IMR-90 (cell line): ENCODE measurements around the gene TDP2. TPM values are rescaled to one million over a fixed set of nuclear protein-coding genes. Genes with fewer than 3 reads are reported as not detected.

Source experiments
- ATAC-seq: fragments of 200-7000 bp; cut with Tn5 transposase; 2 replicates; pipeline ENCODE4 v1.9.1; 2020; ENCODE audit warnings: low read depth, mild to moderate bottlenecking, moderate library complexity
- Bru-seq: library from RNA; stranded (reverse); fragments of 400-500 nt; gene quantifications from one replicate; lab custom pipeline; 2021; lab: Mats Ljungman, UMichigan
- BruChase-seq, 2 experiments: library from RNA; stranded (reverse); fragments of 400-500 nt; gene quantifications; one replicate each; lab custom pipeline; 2021; lab: Mats Ljungman, UMichigan
- BruUV-seq: library from RNA; stranded (reverse); fragments of 400-500 nt; replicated peaks from 2 replicates; lab custom pipeline; 2021; lab: Mats Ljungman, UMichigan
- CTCF ChIA-PET: fragments of 300-600 bp; formaldehyde crosslinking; extraction: SDS; loops from one replicate; lab custom pipeline; 2021; ENCODE audit warnings: antibody characterized with exemption; lab: Yijun Ruan, JAX
- POLR2A ChIA-PET: fragments of 300-600 bp; sonication (Branson Sonifier 250); formaldehyde crosslinking; loops from one replicate; lab custom pipeline; 2022; ENCODE audit warnings: antibody characterized with exemption; ENCODE audit not compliant: unreplicated experiment; lab: Charles Lee
- DNase-seq: peaks from one replicate; pipeline ENCODE4 v3.0.0; 2013
- H2AFZ ChIP-seq: replicated peaks from 2 replicates; pipeline ENCODE3; 2013; ENCODE audit warnings: low read length, mild to moderate bottlenecking; ENCODE audit not compliant: poor library complexity
- H2AK5ac ChIP-seq: 2 replicates; pipeline ENCODE4 v1.6.1; 2013; ENCODE audit warnings: low read depth, low read length, inconsistent platforms
- H2AK9ac ChIP-seq: replicated peaks from 2 replicates; pipeline ENCODE3; 2013; ENCODE audit warnings: mild to moderate bottlenecking, low read depth, low read length, moderate library complexity; ENCODE audit not compliant: poor library complexity
- H2BK120ac ChIP-seq: 2 replicates; pipeline ENCODE4 v1.6.1; 2013; ENCODE audit warnings: low read depth, low read length, inconsistent platforms
- H2BK15ac ChIP-seq: 3 replicates; pipeline ENCODE4 v1.6.1; 2013; ENCODE audit warnings: low read depth, low read length, inconsistent platforms
- H2BK20ac ChIP-seq: 2 replicates; pipeline ENCODE4 v1.6.1; 2013; ENCODE audit warnings: low read depth, mild to moderate bottlenecking, inconsistent platforms, low read length, moderate library complexity
- H2BK5ac ChIP-seq: 2 replicates; pipeline ENCODE4 v1.6.1; 2013; ENCODE audit warnings: mild to moderate bottlenecking, low read depth, low read length, inconsistent platforms; ENCODE audit not compliant: poor library complexity, severe bottlenecking
- H3K14ac ChIP-seq: replicated peaks from 2 replicates; pipeline ENCODE4 v1.6.1; 2013; ENCODE audit warnings: low read depth, low read length, inconsistent platforms
- H3K18ac ChIP-seq: 2 replicates; pipeline ENCODE4 v1.6.1; 2013; ENCODE audit warnings: low read depth, low read length, control low read depth
- H3K23ac ChIP-seq: 2 replicates; pipeline ENCODE4 v1.6.1; 2013; ENCODE audit warnings: low read depth, low read length, inconsistent platforms
- H3K27ac ChIP-seq: 2 replicates; pipeline ENCODE4 v1.5.1; 2013; ENCODE audit warnings: mild to moderate bottlenecking, control low read depth, low read length; ENCODE audit not compliant: insufficient read depth
- H3K27me3 ChIP-seq: 2 replicates; pipeline ENCODE4 v1.6.1; 2013; ENCODE audit warnings: low read length; ENCODE audit not compliant: control insufficient read depth, insufficient read depth
- H3K36me3 ChIP-seq: 2 replicates; pipeline ENCODE4 v1.6.1; 2013; ENCODE audit warnings: low read length, mixed read lengths; ENCODE audit not compliant: control insufficient read depth, insufficient read depth
- H3K4ac ChIP-seq: 2 replicates; pipeline ENCODE4 v1.6.1; 2013; ENCODE audit warnings: low read depth, low read length, inconsistent platforms
- H3K4me1 ChIP-seq: 2 replicates; pipeline ENCODE4 v1.6.1; 2013; ENCODE audit warnings: low read length, mixed read lengths; ENCODE audit not compliant: control insufficient read depth, insufficient read depth
- H3K4me2 ChIP-seq: 2 replicates; pipeline ENCODE4 v1.6.1; 2013; ENCODE audit warnings: low read depth, mild to moderate bottlenecking, control low read depth, low read length, moderate library complexity
- H3K4me3 ChIP-seq: 2 replicates; pipeline ENCODE4 v1.5.1; 2013; ENCODE audit warnings: low read depth, mild to moderate bottlenecking, control low read depth, low read length, moderate library complexity; ENCODE audit not compliant: insufficient read depth
- H3K56ac ChIP-seq: 2 replicates; pipeline ENCODE4 v1.6.1; 2013; ENCODE audit warnings: low read length, inconsistent platforms; ENCODE audit not compliant: insufficient read depth; ENCODE audit errors: extremely low read depth
- H3K79me1 ChIP-seq, 2 experiments: 2 replicates each; pipeline ENCODE4 v1.6.1; 2013; ENCODE audit warnings: low read length in 2 of 2, inconsistent platforms in 1 of 2, low read depth in 1 of 2
- H3K9ac ChIP-seq: 2 replicates; pipeline ENCODE4 v1.6.1; 2013; ENCODE audit warnings: low read depth, low read length, control low read depth
- H3K9me1 ChIP-seq: 2 replicates; pipeline ENCODE4 v1.6.1; 2013; ENCODE audit warnings: low read length, inconsistent platforms; ENCODE audit not compliant: insufficient read depth
- H3K9me3 ChIP-seq: 2 replicates; pipeline ENCODE4 v1.6.1; 2013; ENCODE audit warnings: low read length; ENCODE audit not compliant: control insufficient read depth, insufficient read depth
- H4K20me1 ChIP-seq: 2 replicates; pipeline ENCODE4 v1.6.1; 2013; ENCODE audit warnings: low read length, inconsistent platforms; ENCODE audit not compliant: insufficient read depth
- H4K5ac ChIP-seq: 2 replicates; pipeline ENCODE4 v1.6.1; 2013; ENCODE audit warnings: mild to moderate bottlenecking, low read depth, low read length, control low read depth
- H4K8ac ChIP-seq, 2 experiments: 2 replicates each; pipeline ENCODE4 v1.6.1; 2013; ENCODE audit warnings: low read depth in 2 of 2, low read length in 2 of 2, control low read depth in 1 of 2, inconsistent platforms in 1 of 2
- H4K91ac ChIP-seq: 2 replicates; pipeline ENCODE4 v1.6.1; 2013; ENCODE audit warnings: low read depth, low read length, inconsistent platforms; ENCODE audit not compliant: insufficient read depth
- BHLHE40 ChIP-seq: fragments of 150-350 bp; IDR thresholded peaks from 2 replicates; pipeline ENCODE4 v1.6.1; 2016; ENCODE audit warnings: mild to moderate bottlenecking, low read depth, low read length
- CEBPB ChIP-seq: IDR thresholded peaks from 2 replicates; pipeline ENCODE4 v1.6.1; 2012; ENCODE audit warnings: low read depth, low read length, improper control_type of control experiment
- CTCF ChIP-seq: conservative IDR thresholded peaks from 2 replicates; pipeline ENCODE4 v1.5.1; 2012; ENCODE audit warnings: mild to moderate bottlenecking, low read depth, low read length, improper control_type of control experiment
- FOS ChIP-seq: fragments of 150-350 bp; IDR thresholded peaks from 2 replicates; pipeline ENCODE4 v1.6.1; 2016; ENCODE audit warnings: low read depth, low read length
- MAZ ChIP-seq: IDR thresholded peaks from 2 replicates; pipeline ENCODE4 v1.6.1; 2012; ENCODE audit warnings: low read depth, mild to moderate bottlenecking, low read length, improper control_type of control experiment, moderate library complexity, borderline replicate concordance
- NFE2L2 ChIP-seq: fragments of 150-350 bp; IDR thresholded peaks from 2 replicates; pipeline ENCODE4 v1.6.1; 2016; ENCODE audit warnings: low read depth, mild to moderate bottlenecking, low read length
- POLR2A ChIP-seq: IDR thresholded peaks from 2 replicates; pipeline ENCODE4 v1.6.1; 2012; ENCODE audit warnings: mild to moderate bottlenecking, low read depth, low read length
- RAD21 ChIP-seq: IDR thresholded peaks from 2 replicates; pipeline ENCODE4 v1.6.1; 2012; ENCODE audit warnings: low read length, improper control_type of control experiment
- RCOR1 ChIP-seq: IDR thresholded peaks from 2 replicates; pipeline ENCODE4 v1.6.1; 2012; ENCODE audit warnings: mild to moderate bottlenecking, low read length, improper control_type of control experiment; ENCODE audit not compliant: insufficient replicate concordance
- WGBS, 2 experiments: methylation state at CpG; one replicate each; pipeline versions ENCODE4 v1.1.5 to v1.1.7; 2013; ENCODE audit warnings: missing lambda C conversion rate in 2 of 2; ENCODE audit not compliant: insufficient read length in 1 of 2; ENCODE audit errors: extremely low coverage in 2 of 2; 5-methylcytosine and 5-hydroxymethylcytosine counted together
- dilution Hi-C: fragments of 300-500 bp; cut with HindIII; formaldehyde crosslinking; loops from one replicate; pipeline ENCODE4 v1.14.3; 2018; ENCODE audit warnings: low sequenced_read_pairs; ENCODE audit not compliant: unreplicated experiment
- in situ Hi-C: fragments of 300-500 bp; cut with MboI; formaldehyde crosslinking; loops from 3 replicates; pipeline ENCODE4 v1.14.3; 2019; ENCODE audit warnings: low sequenced_read_pairs, inconsistent platforms, mixed read lengths
- intact Hi-C: fragments of 100-400 bp; cut with micrococcal nuclease; formaldehyde crosslinking; loops from 2 replicates; pipeline ENCODE4 v1.10.0; 2022
- long read RNA-seq: library from polyadenylated mRNA; unstranded; transcript quantifications from one replicate; pipeline ENCODE4 v2.0.0, GENCODE V29; 2021; ENCODE audit not compliant: unreplicated experiment
- polyA plus RNA-seq, 3 experiments: library from polyadenylated mRNA; depleted of rRNA; stranded (reverse); fragments of >200 nt; gene quantifications; 2 replicates each; pipeline ENCODE4 v1.2.3, GENCODE V29; 2012; ENCODE audit warnings: low replicate concordance in 1 of 3
- total RNA-seq: library from RNA; depleted of rRNA; stranded (reverse); fragments of >200 nt; gene quantifications from 2 replicates; pipeline ENCODE4 v1.2.3, GENCODE V29; 2012; rRNA removed
- TF ChIP-seq, protein P1 (sequence below): fragments of 150-350 bp; IDR thresholded peaks from 2 replicates; pipeline ENCODE4 v1.6.1; 2016; ENCODE audit warnings: low read depth, mild to moderate bottlenecking, low read length, moderate library complexity, borderline replicate concordance

TDP2 gene, protein sequence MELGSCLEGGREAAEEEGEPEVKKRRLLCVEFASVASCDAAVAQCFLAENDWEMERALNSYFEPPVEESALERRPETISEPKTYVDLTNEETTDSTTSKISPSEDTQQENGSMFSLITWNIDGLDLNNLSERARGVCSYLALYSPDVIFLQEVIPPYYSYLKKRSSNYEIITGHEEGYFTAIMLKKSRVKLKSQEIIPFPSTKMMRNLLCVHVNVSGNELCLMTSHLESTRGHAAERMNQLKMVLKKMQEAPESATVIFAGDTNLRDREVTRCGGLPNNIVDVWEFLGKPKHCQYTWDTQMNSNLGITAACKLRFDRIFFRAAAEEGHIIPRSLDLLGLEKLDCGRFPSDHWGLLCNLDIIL
- total RNA-seq (13.6 and 25.8 TPM in 2 replicates), polyA plus RNA-seq (2012; rRNA removed) (18.2 and 22.8 TPM in 2 replicates), Bru-seq, nascent RNA (percentile 85 among the genes with signal in this experiment), BruChase-seq, experiment 1, labeled RNA remaining after a 6-hour chase (percentile 67 among the genes with signal in this experiment), BruChase-seq, experiment 2, labeled RNA remaining after a 2-hour chase (percentile 83 among the genes with signal in this experiment)
- 5.7 and 7.1 TPM in 2 replicates for polyA plus RNA-seq (2012; cell fraction: cytosol; rRNA removed)
- 4.0 and 19.0 TPM in 2 replicates for polyA plus RNA-seq (2012; cell fraction: nucleus; rRNA removed; ENCODE audit: low replicate concordance)
- long read RNA-seq, transcript TDP2-202 (7 exons, 2,071 nt): major isoform, 23 of 34 reads
- long read RNA-seq, partial matches to known transcripts: 6 of 34 reads
- long read RNA-seq, other reads (novel, unspliced or antisense): 5 of 34 reads

DNA sequence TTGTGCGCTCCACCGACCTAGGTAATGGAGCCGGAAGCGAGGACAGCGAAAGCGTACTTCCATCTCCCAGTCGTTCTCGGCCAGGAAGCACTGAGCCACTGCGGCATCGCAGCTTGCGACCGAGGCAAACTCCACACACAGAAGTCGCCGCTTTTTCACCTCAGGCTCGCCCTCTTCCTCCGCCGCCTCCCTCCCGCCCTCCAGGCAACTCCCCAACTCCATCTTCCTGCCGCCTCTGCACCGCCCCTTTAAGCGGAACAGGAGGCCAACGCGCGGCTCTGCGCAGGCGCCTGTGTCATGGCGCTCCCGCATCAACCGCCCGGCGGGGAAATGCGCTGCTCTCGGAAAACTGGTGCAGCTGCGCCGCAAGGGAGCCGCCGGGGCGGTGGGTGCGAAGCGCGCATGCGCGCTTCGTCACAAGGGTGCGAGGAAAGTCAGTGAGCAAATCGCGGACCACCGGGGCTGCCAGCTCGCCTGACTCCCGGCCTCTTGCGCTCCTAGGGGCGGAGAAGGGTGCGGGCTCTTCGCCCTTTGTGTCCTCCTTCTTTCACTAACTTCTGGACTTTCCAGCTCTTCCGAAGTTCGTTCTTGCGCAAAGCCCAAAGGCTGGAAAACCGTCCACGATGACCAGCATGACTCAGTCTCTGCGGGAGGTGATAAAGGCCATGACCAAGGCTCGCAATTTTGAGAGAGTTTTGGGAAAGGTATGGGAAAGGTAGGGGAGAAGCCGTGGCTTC, at the start of gene TDP2, which contains the start of gene ACOT13:
Gene TDP2, minus strand, starts transcription at position 259 of the 737 bp plus-strand sequence. Its CDS starts 37 bp downstream, at position 222.
Gene ACOT13, plus strand, starts transcription at position 437 of the 737 bp plus-strand sequence. Its CDS starts 187 bp downstream, at position 624.
- Histone ChIP-seq H3K27me3 (no peaks in the 10 kb centered on the region), H3K9ac (peak within 1 kb of the TSS; percentile 93), H3K4me1 (peaks cover 2% of the 10 kb centered on the region; the same call in 1 of the 2 replicates), H2BK120ac (peak within 1 kb of the TSS; percentile 84), H4K5ac (peak within 1 kb of the TSS; percentile 93), H2BK15ac (peak within 1 kb of the TSS; percentile 69; the same call in 2 of the 3 replicates), H3K9me3 (no peaks in the 10 kb centered on the region), H2AFZ (peak within 1 kb of the TSS; percentile 100), H3K14ac (peak within 1 kb of the TSS; percentile 98), H4K20me1 (no peaks in the 10 kb centered on the region), H3K79me1 (peaks cover 16 to 53% of the 10 kb centered on the region in 2 experiments; a peak in 3 of 4 replicates), H3K36me3 (peaks cover 8% of the 10 kb centered on the region), H3K9me1 (no peaks in the 10 kb centered on the region; the same call in 1 of the 2 replicates), H2BK20ac (peak within 1 kb of the TSS; percentile 16; the same call in 1 of the 2 replicates), H4K8ac (peak within 1 kb of the TSS; percentile 89 to 98), H2BK5ac (peak within 1 kb of the TSS; percentile 91), H3K18ac (peak within 1 kb of the TSS; percentile 87), H2AK9ac (peak within 1 kb of the TSS; percentile 91), H3K27ac (peak within 1 kb of the TSS; percentile 91), H3K23ac (peak within 1 kb of the TSS; percentile 99), H2AK5ac (peak within 1 kb of the TSS; percentile 86), H3K4me2 (peak within 1 kb of the TSS; percentile 78), H4K91ac (peak within 1 kb of the TSS; percentile 98), H3K56ac (peak within 1 kb of the TSS; percentile 93), H3K4me3 (peak within 1 kb of the TSS; percentile 81), H3K4ac (peak within 1 kb of the TSS; percentile 96)
- DNase-seq (peak; percentile 96), ATAC-seq (peak; percentile 98)
- intact Hi-C loops (no loop called here), in situ Hi-C loops (no loop called here), dilution Hi-C loops (no loop called here)
- ChIA-PET POLR2A (no interaction called here), CTCF (interaction anchor here (1.0 kb wide), 3 partner anchors 22 to 123 kb away, joined by 3 read pairs; no protein-coding TSS in a partner anchor)
- WGBS, 2 experiments: 0% methylated on average over 16 of the region's 62 CpGs; no CpG with 5 or more reads in 1 of the 2 experiments
- BruUV-seq: no TSS peak
- peak; percentile 30; the same call in 1 of the 2 replicates for TF ChIP-seq FOS
- TF ChIP-seq POLR2A: peak; percentile 73
- TF ChIP-seq NFE2L2: no peak
- peak; percentile 93 for TF ChIP-seq CEBPB
- peak; percentile 55 for TF ChIP-seq CTCF
- TF ChIP-seq BHLHE40: 0 out of 2 replicates have a peak, but pooled peaks have one; percentile 17
- TF ChIP-seq RCOR1: peak; percentile 16
- TF ChIP-seq, protein P1, sequence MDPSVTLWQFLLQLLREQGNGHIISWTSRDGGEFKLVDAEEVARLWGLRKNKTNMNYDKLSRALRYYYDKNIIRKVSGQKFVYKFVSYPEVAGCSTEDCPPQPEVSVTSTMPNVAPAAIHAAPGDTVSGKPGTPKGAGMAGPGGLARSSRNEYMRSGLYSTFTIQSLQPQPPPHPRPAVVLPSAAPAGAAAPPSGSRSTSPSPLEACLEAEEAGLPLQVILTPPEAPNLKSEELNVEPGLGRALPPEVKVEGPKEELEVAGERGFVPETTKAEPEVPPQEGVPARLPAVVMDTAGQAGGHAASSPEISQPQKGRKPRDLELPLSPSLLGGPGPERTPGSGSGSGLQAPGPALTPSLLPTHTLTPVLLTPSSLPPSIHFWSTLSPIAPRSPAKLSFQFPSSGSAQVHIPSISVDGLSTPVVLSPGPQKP: no peak
- TF ChIP-seq MAZ: peak; percentile 83; the same call in 1 of the 2 replicates
- peak; percentile 48 for TF ChIP-seq RAD21
